Kidney (tissue), 14 donors: ENCODE results near the gene CBFB. TPM values are rescaled to one million over a fixed set of nuclear protein-coding genes. Genes with fewer than 3 reads are reported as not detected.

ENCODE experiments used
- DNase-seq, 5 donors: peaks; one replicate each; pipeline ENCODE4 v3.0.0-alpha.2; 2013 to 2020
- FAIRE-seq: peaks from 2 replicates; lab custom pipeline; 2012; peaks lifted over from hg19 to GRCh38; lab: Jason Lieb, UNC
- H3K27ac ChIP-seq, 2 donors: one replicate each; pipeline ENCODE4 v1.7.0; 2013; ENCODE audit warnings: low read depth in 2 of 2, low read length in 2 of 2, inconsistent platforms in 1 of 2
- H3K27me3 ChIP-seq: one replicate; pipeline ENCODE4 v1.7.1; 2013; ENCODE audit warnings: low read length, inconsistent platforms; ENCODE audit not compliant: control insufficient read depth, insufficient read depth
- H3K36me3 ChIP-seq, 3 donors: one replicate each; pipeline versions ENCODE4 v1.7.0 to v1.7.1; 2013; ENCODE audit warnings: low read length in 3 of 3, control low read depth in 1 of 3, inconsistent platforms in 1 of 3; ENCODE audit not compliant: insufficient read depth in 3 of 3, control insufficient read depth in 2 of 3
- H3K4me1 ChIP-seq, 3 donors: one replicate each; pipeline versions ENCODE4 v1.7.0 to v1.7.1; 2013; ENCODE audit warnings: low read length in 3 of 3, inconsistent platforms in 1 of 3, low read depth in 1 of 3; ENCODE audit not compliant: control insufficient read depth in 2 of 3, insufficient read depth in 2 of 3
- H3K4me3 ChIP-seq, 3 donors: one replicate each; pipeline versions ENCODE4 v1.7.0 to v1.8.1; 2013; ENCODE audit warnings: low read length in 3 of 3, control low read depth in 1 of 3, inconsistent platforms in 1 of 3
- H3K9ac ChIP-seq, 3 donors: one replicate each; pipeline versions ENCODE4 v1.7.0 to v1.7.1; 2013; ENCODE audit warnings: low read length in 3 of 3, control low read depth in 1 of 3, inconsistent platforms in 1 of 3
- H3K9me3 ChIP-seq, 3 donors: one replicate each; pipeline versions ENCODE4 v1.7.0 to v1.7.1; 2013; ENCODE audit warnings: low read length in 3 of 3, control low read depth in 1 of 3, inconsistent platforms in 1 of 3; ENCODE audit not compliant: control insufficient read depth in 2 of 3, insufficient read depth in 1 of 3
- intact Hi-C: fragments of 100-400 bp; cut with DNase I; formaldehyde crosslinking; loops from one replicate; pipeline ENCODE4 v1.11.1; 2022
- polyA plus RNA-seq: library from polyadenylated mRNA; stranded (reverse); fragments of 350-450 nt; fragmentation: Illumina TruSeq; extraction: RNeasy Lipid Tissue Mini Kit (QIAGEN cat#74804); gene quantifications from one replicate; pipeline ENCODE4 v1.2.3, GENCODE V29; 2014; ENCODE audit warnings: low read depth, low replicate concordance; ENCODE audit not compliant: insufficient read depth
- total RNA-seq: library from RNA; stranded (reverse); fragmentation: NEBNext Ultra II Directional; extraction: Animal tissue kit (Norgen Biotek cat#: 25700); gene quantifications from one replicate; pipeline ENCODE4 v1.2.1, GENCODE V29; 2021
- TF ChIP-seq, protein P1 (sequence below): IDR thresholded peaks from 3 replicates; pipeline ENCODE4 v1.5.1; 2012; ENCODE audit warnings: mild to moderate bottlenecking, moderate library complexity, borderline replicate concordance; ENCODE audit not compliant: insufficient read depth; ENCODE audit errors: extremely low read depth
- donor health status: control.
- donor health status: control.
- donor health status: control.
- donor health status: control.
- donor health status: control.
- donor health status: DM: yes; HTN: yes; CAD: no.
- donor health status: Normal renal cell carcinoma (clear cell type).

Gene CBFB
- total and polyA plus RNA-seq, 2 donors from 2014 or later: 9.7 to 57.3 TPM

DNA sequence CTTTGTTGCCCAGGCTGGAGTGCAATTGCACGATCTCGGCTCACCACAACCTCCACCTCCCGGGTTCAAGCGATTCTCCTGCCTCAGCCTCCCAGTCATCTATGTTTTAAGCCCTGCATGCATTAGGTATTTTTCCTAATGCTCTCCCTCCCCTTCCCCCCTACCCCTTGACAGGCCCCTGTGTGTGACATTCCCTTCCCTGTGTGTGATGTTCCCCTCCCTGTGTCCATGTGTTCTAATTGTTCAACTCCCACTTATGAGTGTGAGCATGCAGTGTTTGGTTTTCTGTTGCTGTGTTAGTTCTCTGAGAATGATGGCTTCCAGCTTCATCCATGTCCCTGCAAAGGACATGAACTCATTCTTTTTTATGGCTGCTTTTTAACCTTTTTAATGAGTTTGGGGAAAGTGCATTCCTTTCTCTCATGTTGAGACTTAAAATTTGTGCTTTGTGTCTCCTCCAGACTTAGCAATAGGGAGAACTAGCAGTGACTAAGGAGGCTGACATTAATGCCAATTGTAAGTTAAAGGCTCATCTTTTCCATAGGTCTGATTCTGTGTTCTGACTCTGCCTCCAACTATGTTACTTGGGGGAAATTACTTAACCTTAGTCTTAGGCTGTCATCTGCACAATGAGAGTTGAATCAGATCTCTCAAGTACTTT lies 63.1 kb downstream of the CBFB start:
- FAIRE-seq (no peak), DNase-seq (peak in 3 of 5 donors; percentile 18 to 87 (median 75))
- intact Hi-C loops: no loop called here

DNA sequence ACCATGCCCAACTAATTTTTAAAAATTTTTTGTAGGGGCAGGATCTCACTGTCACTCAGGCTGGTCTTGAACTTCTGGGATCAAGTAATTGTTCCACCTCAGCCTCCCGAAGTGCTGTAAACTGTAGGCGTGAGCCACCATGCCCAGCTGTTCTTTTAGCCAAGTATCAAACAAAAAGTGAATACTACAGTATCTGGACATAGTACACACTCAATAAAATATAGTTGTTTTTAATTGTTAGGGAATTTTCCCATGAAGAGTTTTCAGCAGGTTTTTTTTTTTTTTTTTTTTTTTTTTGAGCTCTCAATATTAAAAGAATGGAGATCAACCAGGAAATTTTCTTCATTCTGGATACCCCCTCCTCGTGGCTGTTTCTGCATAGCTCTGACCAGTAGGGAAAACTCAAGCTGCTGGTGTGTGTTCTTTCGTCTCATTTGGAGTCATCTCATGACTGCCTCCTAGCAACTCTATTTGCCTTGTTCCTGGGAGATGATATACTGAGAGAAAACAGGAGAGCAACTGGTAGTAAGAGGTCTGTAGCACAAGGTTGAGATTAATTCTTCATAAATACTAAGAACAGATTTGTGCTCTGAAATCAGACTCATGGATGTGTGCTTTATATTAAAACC lies 64.3 kb downstream of the CBFB start:
- no peak overlapping the region for H3K27ac ChIP-seq
- peaks cover 0 to 5% (median 0%) of the 10 kb centered on the region in 3 donors for H3K36me3 ChIP-seq
- no peak overlapping the region for H3K4me3 ChIP-seq
- H3K9me3 ChIP-seq: no peaks in the 10 kb centered on the region
- FAIRE-seq (no peak), DNase-seq (no peak)
- H3K27me3 ChIP-seq: no peaks in the 10 kb centered on the region
- no peak overlapping the region for H3K9ac ChIP-seq
- TF ChIP-seq, protein P1, sequence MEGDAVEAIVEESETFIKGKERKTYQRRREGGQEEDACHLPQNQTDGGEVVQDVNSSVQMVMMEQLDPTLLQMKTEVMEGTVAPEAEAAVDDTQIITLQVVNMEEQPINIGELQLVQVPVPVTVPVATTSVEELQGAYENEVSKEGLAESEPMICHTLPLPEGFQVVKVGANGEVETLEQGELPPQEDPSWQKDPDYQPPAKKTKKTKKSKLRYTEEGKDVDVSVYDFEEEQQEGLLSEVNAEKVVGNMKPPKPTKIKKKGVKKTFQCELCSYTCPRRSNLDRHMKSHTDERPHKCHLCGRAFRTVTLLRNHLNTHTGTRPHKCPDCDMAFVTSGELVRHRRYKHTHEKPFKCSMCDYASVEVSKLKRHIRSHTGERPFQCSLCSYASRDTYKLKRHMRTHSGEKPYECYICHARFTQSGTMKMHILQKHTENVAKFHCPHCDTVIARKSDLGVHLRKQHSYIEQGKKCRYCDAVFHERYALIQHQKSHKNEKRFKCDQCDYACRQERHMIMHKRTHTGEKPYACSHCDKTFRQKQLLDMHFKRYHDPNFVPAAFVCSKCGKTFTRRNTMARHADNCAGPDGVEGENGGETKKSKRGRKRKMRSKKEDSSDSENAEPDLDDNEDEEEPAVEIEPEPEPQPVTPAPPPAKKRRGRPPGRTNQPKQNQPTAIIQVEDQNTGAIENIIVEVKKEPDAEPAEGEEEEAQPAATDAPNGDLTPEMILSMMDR: no peak
- H3K4me1 ChIP-seq: no peaks in the 10 kb centered on the region
- intact Hi-C loops: no loop called here

More for the DNA sequence above, 63.1 kb downstream of the CBFB start:
- Histone ChIP-seq H3K36me3 (peaks cover 0 to 5% (median 0%) of the 10 kb centered on the region in 3 donors), H3K27ac (no peak overlapping the region), H3K27me3 (no peaks in the 10 kb centered on the region), H3K4me1 (no peaks in the 10 kb centered on the region), H3K4me3 (no peak overlapping the region), H3K9me3 (no peaks in the 10 kb centered on the region), H3K9ac (no peak overlapping the region)
- TF ChIP-seq, protein P1: no peak

DNA sequence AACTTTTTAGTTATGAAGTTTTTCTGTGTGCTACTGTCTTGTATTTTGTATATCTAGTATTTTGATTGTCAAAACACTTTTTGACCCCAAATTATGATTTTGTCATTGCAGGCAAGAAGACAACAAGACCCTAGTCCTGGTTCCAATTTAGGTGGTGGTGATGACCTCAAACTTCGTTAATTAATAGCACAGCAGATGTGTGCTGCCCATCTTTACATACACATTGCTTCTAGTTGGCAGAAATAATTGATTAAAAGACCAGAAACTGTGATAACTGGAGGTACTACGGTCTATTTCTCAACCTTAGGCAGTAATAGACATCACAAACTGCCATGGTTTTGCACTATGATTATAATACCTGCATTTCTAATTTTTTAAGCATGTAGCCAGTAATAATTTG lies 69.7 kb downstream of the CBFB start:
- H3K9ac ChIP-seq: no peak overlapping the region
- FAIRE-seq (no peak), DNase-seq (no peak)
- no peak overlapping the region for H3K27ac ChIP-seq
- TF ChIP-seq, protein P1: no peak
- H3K9me3 ChIP-seq: no peaks in the 10 kb centered on the region
- H3K27me3 ChIP-seq: no peaks in the 10 kb centered on the region
- no peaks in the 10 kb centered on the region for H3K4me1 ChIP-seq
- intact Hi-C loops: no loop called here
- H3K4me3 ChIP-seq: no peak overlapping the region
- peaks cover 2 to 6% (median 3%) of the 10 kb centered on the region in 3 donors for H3K36me3 ChIP-seq
